NCI-H1436 (cell line): ENCODE results near the gene FBP2.
"Not testable (repeated sequence)": the region's sequence is repeated elsewhere in the genome, so short reads cannot be mapped to it uniquely, and the experiment has no call there.

Experiments used
- DNase-seq: peaks from one replicate; lab custom pipeline; 2025; lab: John Stamatoyannopoulos, UW

FBP2 gene

DNA sequence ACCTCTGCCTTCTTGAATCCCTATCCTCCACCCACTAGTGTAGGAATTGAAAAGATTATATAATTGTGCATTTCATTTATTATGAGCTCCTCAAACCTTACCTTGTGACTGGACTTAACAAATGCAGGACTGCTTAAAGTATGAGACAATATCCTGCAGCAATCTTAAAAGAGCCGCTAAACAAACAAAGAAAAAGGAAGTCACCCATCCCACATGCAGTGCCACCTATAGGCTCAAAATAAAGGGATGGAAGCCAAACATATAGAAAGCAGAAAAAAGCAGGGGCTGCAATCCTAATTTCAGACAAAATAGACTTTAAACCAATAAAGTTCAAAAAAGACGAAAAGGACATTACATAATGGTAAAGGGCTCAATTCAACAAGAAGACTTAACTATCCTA lies 30.1 kb downstream of the FBP2 start:
- DNase-seq, result no peak

DNA sequence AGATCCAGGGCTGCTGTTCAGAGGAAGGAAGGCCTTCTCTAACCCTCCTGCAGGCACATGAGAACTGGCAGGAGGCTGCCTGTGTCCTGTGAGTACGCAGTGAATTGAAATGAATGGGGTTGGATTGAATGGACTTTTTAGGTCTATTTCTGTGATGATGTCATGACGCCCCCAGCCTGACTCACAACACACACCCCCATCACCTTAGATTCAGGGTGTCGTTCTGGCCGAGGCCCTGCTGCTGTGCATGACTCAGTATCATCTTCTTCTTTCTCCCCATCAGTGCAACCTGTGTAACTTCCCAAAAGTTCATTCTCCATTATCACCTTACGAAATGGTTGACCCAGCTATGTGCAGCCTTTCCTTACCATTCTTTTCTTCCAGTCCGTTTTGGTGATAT lies 33.4 kb downstream of the FBP2 start:
- DNase-seq, result no peak

DNA sequence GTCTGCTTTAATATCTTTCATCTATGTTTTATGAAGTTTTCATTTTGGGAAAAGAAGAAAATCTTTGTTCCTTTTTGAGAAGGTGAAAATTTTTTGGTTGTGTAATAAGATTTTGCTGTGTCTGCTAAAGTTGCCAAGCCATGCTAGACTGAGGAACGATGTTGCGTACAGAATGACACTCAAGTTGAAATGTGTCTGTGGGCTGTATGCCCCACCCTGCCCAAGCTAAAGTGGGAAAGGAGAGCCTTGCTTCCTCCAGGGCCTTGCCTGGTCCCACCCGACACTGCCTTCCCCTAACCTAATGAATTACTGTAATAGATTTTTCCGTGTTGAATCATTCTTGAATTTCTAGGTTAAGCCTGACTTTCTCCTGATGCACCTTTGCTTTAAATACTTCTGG lies 36.2 kb downstream of the FBP2 start:
- no peak for DNase-seq

DNA sequence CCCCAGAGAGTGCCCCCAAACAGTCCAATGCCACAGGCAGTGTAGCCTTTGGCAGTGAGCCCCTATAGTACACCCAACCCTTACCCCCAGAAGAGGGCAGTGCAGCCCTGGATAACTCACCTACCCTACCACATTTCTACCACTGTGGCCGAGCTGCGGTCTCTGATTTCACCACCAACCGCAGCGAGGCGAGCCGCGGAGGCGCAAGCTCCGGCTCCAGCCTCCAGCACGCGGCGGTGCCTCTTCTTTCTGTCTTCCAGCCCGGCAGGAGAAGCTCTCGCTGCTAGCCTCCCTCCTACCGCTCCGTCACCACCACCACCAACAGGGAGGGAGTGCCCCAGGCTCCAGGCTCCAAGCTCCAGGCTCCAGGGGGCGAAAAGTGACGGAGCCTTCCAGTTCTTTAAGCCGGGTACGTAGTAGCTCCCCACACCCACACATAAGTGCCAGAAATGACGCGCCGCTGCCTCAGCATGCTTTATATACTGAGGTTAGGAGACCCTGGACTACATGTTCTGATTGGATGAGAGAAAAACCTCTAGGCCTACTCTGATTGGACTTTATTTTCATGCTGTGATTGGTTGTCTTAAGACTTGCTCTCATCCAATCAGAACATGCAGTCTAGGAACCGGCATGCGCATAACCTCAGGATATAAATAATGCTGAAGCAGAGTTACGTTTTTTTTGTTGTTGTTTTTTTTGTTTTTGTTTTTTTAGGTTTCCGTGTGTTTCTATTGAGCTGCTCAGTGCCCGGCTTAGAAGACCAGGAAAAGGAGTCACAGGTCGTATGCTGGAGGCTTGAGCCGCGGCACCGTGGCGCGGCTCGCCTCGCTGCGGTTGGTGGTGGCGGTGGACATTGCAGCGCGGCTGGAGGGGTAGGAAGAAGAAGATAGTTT lies 38.9 kb downstream of the FBP2 start, which contains the start of gene PCAT7:
Gene PCAT7, plus strand, starts transcription at position 645 of the 893 bp plus-strand sequence.
- peak; percentile 86 for DNase-seq

DNA sequence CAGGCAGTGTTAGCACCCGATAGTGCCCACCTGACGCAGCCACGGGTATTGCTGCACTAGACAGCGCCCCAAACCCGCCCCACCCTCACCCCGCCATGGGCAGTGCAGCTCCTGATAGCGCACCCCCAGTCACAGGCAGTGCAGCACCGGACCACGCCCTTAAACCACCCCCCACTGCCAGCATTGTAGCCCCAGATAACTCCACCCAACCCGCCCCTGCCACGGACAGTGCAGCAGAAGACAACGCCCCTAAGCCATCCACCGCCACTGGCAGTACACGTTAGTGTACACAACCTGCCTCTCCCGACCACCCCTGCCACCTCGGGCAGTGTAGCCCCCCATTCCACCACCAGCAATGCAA lies 39.6 kb downstream of the FBP2 start:
- DNase-seq, result no peak

DNA sequence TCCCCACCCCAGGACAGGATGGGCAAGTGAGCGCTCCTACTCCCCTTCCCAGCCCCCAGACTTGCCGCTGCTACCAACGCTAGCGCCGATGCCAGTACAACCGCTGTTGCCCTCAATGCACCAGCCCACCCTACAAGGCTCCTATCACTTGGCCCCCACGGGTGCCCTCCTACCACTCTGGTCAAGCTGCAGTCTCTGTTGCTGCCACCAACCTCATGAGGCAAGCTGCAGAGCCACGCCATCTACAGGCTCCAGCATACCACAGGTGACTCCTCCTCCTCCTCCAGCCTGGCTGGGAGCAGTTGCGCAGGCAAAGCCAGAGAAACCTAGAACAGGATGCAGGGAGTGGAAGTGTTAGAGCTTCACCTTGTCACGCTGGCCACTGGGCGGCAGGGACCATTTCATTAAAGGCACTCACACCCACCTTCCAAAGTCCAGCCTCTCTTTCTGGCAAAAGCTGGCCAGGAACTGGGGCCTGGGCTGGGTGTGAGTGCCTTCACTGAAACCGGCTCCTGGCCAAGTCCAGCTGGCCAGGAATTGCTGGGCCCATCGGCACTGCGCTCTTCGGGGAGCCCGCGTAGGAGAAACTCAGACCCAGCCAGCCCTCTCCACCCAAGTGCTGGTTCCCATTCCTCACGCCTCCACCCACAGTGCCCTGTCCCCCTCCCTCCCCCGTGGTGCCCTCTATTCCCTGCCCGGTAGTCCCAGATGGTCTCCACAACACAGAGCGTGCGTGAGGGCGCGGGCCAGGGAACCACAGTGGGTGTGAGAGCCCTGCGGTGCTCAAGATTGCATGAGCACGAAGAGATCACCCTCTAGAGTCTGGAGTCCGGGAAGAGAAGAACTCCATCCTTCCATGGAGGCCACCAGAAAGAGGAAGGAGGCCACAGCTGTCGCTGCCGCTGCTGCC lies 40.3 kb downstream of the FBP2 start:
- no peak for DNase-seq

DNA sequence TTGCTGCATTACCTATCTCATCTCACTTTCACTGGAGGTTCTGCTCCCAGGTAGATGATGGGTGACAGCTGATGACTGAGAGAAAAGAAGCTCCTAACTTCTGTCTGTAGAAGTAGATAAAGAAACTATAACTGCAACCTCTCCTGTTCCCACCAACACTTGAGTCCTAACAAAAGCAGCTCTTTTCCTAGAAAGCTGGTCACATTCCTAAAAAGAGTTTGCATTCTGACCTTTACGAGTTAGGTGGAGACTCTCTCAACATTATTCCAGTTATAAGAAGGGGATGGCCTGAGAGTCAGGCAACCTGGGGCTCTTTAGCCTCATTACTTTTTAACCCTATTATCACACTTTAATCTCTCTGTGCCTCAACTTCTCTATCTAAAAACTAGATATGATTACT lies 47.7 kb downstream of the FBP2 start:
- DNase-seq, result no peak

DNA sequence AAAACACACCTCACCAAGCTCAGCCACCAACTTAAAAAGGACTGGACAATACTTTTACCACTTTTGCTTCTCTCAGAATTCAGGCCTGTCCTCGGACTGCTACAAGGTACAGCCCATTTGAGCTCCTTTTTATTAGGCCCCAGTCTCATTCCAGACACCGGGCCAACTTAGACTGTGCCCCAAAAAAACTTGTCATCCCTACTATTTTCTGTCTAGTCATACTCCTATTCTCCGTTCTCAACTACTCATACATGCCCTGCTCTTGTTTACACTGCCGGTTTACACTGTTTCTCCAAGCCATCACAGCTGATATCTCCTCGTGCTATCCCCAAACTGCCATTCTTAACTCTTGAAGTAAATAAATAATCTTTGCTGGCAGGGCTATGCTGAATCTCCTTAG lies 49.3 kb downstream of the FBP2 start:
- DNase-seq, result not testable (repeated sequence)

DNA sequence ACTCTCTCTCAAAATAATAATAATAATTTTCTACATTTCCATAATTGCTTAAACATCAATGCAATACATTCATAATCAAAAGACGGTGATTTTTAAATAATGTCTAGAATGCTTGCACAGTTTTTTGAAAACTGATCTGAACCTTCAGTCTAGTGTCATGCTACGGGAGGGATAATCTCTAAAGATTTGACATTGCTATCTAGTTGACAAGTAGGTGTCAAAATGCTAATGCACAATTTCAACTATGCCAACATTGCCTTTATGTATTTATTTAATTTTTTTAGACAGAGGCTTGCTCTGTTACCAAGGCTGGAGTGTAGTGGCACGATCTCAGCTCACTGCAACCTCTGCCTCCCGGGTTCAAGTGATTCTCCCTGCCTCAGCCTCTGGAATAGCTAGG lies 54.7 kb downstream of the FBP2 start:
- no peak for DNase-seq

DNA sequence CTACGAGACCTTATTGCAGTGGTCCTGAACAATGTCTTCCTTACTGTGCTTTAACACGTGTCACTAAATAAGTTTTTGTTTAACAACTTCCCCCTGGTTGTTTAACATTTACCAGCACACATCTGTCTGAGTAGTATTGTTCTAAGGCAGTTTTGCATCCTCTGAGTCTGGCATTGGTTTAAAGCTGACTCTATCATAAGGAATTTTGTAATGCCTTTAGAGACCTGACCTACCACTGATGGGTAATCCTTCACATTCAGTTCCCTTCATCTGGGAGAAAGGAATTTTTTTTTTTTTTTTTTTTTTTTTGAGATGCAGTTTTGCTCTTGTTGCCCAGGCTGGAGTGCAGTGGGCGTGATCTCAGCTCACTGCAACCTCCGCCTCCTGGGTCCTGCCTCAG lies 58.7 kb downstream of the FBP2 start:
- no peak for DNase-seq

DNA sequence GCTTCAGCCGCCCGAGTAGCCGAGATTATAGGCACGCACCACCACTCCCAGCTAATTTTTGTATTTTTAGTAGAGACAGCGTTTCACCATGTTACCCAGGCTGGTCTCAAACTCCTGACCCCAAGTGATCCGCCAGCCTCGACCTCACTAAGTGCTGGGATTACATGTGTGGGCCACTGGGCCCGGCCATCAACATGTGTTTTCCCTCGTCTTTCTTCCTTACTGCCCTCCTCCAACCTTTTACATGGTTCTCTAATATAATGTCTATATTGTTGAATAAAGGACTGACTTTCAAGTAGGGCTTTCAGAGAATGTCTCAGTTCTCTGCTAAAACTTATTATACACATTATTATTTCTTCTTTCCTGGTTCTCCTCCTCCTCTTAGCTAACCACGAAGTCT lies 60.0 kb downstream of the FBP2 start:
- no peak for DNase-seq

DNA sequence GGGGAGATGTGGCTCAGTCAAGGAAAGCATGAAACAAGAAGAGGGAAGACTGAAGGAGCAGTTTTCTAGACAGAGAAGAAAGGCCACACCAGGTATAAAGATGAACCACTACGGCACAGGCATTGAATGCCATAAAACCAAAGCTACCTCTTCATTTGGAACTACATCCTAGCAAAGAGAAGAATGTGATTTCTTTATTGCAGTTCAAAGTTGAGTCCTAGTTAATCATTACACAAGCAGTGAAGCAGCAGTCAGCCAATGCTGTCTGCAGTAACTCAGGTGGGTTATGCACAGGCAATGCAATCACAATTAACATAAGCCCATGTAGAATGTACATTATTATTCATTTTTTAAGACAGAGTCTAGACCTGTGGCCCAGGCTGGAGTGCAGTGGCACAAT lies 60.5 kb downstream of the FBP2 start:
- no peak for DNase-seq

DNA sequence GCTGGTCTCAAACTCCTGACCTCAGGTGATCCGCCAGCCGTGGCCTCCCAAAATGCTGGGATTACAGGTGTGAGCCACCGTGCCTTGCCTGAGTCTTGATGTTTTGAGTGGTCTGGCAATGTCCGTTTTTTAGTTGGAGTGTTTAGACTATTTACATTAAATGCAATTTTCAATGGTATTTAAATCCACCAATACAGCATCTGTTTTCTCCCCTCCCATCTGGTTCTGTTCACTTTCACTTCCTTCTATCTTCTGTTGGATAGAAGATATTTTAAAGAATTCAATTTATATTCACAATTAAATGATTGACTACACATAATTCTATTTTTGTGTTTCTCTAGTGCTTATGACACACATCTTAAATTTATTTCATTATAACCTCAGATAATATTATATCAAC lies 64.7 kb downstream of the FBP2 start:
- DNase-seq, result no peak

DNA sequence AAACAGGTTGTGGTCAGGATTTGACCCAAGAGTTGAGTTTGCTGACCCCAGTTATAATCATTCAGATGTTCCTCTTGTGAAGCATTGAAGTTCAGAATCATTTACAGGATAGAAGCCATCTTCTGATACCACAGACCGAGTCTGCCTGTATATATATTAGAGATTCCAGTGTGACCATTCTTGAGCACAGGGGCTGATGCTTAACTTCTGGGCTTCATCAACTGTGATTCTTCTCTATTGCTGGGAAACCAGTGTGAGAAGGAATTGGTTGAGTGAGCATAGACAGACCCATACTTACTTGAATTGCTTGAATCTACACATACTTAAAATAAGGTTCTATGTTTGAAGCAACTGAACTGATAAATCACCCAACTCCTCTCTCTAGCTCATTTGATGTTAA lies 66.7 kb downstream of the FBP2 start:
- no peak for DNase-seq

DNA sequence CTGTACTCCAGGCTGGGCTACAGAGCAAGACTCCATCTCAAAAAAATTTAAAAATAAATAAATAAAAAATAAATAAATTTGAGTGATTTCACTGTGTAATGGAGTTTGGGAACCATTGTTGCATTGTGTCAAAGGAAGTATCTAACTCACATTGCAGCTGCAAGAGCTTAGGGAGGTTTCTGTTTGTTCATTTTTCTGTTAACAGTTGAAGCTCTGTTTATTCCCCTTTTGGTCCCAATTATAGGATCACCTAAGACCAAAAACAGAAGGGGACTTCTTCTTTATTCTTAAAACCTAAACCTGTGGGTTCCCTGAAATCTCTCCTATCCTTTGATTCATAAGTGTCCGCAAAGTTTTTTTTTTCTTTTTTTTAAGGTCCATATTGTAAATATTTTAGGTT lies 67.4 kb downstream of the FBP2 start:
- no peak for DNase-seq

DNA sequence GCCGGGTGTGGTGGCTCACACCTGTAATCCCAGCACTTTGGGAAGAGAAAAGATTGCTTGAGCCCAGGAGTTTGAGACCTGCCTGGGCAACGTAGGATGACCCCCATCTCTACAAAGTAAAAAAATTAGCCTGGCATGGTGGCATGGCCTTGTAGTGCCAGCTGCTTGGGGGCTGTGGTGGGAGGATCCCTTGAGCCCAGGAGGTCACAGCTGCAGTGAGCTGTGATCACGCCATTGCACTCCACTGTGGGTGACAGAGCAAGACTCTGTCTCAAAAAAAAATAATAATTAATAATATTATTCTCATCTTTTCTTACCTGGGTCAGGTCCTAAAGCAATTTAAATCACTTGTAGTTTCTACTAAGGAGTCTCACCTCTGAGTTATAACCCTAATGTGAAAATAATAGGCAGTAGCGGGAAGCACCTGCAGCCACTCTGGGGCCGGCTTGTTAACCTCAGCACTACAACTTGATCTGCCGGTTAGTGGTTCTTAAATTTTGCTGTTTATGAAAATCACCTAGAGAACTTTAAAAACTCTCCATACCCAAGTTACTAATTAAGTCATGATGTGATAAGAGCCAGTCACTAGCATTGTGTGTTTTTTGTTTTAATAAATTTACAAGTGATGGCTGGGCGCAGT lies 68.1 kb downstream of the FBP2 start:
- no peak for DNase-seq

DNA sequence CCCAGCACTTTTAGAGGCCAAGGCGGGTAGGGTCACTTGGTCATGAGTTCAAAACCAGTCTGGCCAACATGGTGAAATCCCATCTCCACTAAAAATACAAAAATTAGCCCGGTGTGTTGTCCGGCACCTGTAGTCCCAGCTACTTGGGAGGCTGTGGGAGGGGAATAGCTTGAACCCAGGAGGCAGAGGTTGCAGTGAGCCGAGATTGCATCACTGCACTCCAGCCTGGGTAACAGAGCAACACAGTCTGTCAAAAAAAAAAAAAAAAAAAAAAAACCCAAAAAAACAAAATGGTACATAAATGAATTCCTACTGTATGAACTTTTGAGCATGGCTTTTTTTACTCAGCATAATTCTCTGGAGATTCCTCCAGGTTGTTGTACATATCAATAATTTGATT lies 76.4 kb downstream of the FBP2 start:
- no peak for DNase-seq

DNA sequence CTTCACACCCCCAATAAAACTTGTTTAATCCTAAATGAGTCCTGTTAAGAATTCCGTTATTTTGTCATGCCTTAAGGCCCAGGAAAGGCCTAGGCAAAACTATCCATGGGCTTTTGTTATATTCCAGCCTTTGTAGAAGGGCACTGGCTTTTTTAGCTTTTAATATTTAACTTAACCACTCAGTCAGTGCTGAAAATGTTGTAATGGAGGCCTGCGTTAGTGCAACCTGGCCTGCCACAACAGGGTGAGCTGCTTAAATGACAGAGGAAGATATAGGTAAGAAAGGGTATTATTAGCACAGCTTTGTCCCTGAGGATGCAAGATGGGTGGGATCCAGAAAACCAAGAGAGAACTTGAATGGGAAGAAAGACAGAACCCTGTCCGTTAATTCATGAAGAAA lies 78.9 kb downstream of the FBP2 start:
- no peak for DNase-seq

DNA sequence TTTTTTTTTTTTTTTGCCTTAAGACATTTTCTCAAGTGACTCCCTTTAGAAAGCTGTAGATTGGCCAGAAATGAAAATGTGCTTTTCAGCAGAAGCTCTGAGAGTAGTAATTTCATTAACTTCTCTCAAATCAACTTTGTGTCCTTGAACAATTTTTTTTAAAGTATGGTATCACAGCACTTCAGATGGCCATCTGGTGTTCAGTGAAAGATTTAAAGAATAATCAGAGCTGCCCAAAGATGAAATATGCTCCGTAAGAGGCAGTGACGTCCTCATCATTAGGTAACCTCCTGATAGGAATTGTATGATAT lies 81.7 kb downstream of the FBP2 start:
- DNase-seq, result no peak

DNA sequence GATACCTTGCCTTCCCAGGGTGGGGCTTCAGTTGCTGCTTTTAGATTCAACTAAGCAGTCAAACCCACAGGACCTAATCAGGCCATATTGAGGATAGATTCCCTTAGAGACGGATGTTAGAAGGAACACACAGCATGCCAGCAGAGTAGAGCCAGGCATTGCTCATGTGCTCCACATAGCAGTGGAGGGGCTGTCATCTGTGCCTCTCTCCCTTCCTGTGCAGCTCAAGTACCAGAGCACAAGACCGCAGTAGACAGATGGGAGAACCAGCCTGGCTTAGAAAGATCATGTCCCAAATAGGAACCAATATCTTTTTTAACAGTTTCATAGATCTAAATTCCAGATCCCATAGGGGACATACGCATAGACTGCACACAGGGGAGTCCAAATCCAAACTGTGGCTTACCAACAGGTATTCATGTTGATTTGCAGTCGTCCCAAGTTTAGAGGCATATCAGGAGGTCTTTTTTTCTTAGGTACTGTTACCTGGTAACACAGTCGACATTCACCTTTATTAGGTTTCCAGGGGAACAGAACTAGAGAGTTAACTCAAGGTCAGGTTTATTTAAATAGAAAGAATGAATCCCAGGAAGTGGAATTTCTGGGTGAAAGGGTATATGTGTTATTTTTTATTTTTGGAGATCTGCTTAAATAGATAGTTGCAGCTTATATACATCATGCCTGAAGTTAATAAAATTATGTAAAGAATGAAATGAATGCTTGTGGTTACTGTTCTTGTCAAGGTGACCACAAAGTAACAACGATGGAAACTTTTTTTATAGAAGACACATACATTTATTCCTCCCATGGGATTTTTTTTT lies 82.3 kb downstream of the FBP2 start:
- DNase-seq, result no peak
